ENCODE measurements around the gene NFATC2. TPM values are rescaled to one million over a fixed set of nuclear protein-coding genes. Genes with fewer than 3 reads are reported as not detected.

NFATC2 gene
- total and polyA plus RNA-seq, 8 donors = 1.5 to 8.3 (median 4.3) TPM

DNA sequence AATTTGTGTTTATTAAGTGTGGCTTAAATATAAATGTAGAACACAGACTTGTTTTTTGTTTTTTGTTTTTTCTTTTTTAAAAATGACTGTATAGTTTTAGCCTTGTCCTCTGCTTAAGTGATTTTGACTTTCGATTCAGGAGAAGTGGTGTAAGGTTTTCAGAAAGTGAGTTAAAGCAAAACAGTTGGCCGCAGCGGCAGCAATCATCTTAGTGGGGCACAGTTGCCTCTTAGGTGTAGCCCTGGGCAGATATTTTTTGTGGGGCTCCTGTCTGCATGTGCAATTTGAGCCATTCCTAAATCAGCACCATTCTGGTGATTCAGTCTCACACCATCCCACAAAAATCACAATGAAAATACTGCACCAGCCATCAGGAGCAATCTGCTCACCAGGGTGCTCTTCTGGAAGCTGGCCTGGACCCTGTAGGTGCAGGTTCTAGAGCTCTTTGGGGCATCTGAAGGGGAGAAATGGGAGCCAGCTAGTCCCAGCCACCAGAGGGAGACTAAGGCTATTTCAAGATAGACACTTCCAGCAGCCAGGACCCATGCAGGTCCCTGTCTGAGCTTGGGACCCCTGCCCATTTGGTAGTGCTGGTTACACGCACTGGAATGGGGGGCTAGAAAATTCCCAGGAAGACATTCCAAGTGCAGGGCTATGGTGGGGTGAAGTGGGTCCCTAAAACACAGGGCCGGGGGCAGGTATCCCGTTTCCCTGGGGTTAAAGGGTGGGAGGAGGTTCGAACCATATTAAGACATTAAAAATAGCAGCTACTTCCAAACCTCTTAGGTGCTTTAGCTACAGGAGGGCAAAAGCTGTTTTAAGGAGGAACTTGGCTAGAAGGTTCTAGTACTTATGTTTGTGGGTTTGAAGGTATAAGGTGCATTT is 156.6 kb downstream of the NFATC2 start:
- no peaks in the 10 kb centered on the region for H3K9me3 ChIP-seq
- TF ChIP-seq CTCF (IDR thresholded peaks at IDR 0.05) = no peak
- WGBS, 2 donors = 88 to 91% methylated on average over 7 of the region's 7 CpGs
- ATAC-seq (no peak), DNase-seq (no peak), FAIRE-seq (no peak)
- intact Hi-C loops (cut with DNase I) = no loop called here
- H3K4me1 ChIP-seq = peaks cover 33 to 47% (median 45%) of the 10 kb centered on the region in 3 donors
- no peak overlapping the region for H3K4me3 ChIP-seq
- no peak overlapping the region for H3K27ac ChIP-seq
- H3K27me3 ChIP-seq = no peaks in the 10 kb centered on the region
- H3K36me3 ChIP-seq = no peaks in the 10 kb centered on the region

GRCh38 chr20:51384875-51385274 is 157.6 kb downstream of the NFATC2 start:
- no peaks in the 10 kb centered on the region for H3K9me3 ChIP-seq
- FAIRE-seq (no peak), DNase-seq (no peak), ATAC-seq (no peak)
- H3K27ac ChIP-seq = no peak overlapping the region
- no peaks in the 10 kb centered on the region for H3K36me3 ChIP-seq
- H3K27me3 ChIP-seq = no peaks in the 10 kb centered on the region
- intact Hi-C loops (cut with DNase I) = no loop called here
- H3K4me3 ChIP-seq = no peak overlapping the region
- 90 to 93% methylated on average over 3 of the region's 3 CpGs for WGBS, 2 donors
- TF ChIP-seq CTCF (IDR thresholded peaks at IDR 0.05) = no peak
- peaks cover 26 to 37% (median 35%) of the 10 kb centered on the region in 3 donors for H3K4me1 ChIP-seq

DNA sequence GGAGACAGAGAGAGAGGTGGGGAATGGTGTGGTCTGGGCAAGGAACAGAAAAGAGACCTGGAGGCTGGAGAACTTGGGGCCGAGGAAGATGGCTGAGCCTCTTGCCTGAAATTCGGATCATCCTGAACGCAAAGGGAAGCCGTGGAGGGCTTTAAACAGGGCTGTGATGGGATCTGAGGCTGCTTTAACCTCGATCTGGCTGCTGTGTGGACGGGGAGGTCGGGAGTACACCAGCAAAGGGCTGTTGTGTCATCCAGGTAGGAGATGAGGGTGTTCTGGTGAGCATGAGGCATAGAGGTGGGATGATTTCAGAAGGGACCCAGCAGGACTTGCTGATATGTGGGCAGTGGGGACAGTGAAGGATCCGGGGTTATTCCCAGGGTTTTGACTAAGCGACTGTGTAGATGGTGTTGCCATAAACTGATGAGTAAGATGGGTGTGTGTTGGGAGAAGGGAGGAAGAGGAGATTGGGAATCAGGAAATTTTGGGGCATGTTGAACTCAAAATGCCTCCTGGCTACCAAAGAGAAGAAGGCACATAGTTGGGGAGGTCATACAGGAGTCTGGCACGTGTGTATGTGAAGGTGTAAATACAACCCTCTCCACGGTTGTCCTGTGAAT is 158.5 kb downstream of the NFATC2 start:
- Histone ChIP-seq H3K9me3 (no peaks in the 10 kb centered on the region), H3K27ac (no peak overlapping the region), H3K36me3 (no peaks in the 10 kb centered on the region), H3K4me1 (peaks cover 19 to 31% (median 26%) of the 10 kb centered on the region in 3 donors), H3K4me3 (no peak overlapping the region), H3K27me3 (no peaks in the 10 kb centered on the region)
- FAIRE-seq (no peak), ATAC-seq (no peak), DNase-seq (no peak)
- intact Hi-C loops (cut with DNase I) = no loop called here
- no peak for TF ChIP-seq CTCF (IDR thresholded peaks at IDR 0.05)
- 89 to 90% methylated on average over 11 of the region's 11 CpGs for WGBS, 2 donors

DNA sequence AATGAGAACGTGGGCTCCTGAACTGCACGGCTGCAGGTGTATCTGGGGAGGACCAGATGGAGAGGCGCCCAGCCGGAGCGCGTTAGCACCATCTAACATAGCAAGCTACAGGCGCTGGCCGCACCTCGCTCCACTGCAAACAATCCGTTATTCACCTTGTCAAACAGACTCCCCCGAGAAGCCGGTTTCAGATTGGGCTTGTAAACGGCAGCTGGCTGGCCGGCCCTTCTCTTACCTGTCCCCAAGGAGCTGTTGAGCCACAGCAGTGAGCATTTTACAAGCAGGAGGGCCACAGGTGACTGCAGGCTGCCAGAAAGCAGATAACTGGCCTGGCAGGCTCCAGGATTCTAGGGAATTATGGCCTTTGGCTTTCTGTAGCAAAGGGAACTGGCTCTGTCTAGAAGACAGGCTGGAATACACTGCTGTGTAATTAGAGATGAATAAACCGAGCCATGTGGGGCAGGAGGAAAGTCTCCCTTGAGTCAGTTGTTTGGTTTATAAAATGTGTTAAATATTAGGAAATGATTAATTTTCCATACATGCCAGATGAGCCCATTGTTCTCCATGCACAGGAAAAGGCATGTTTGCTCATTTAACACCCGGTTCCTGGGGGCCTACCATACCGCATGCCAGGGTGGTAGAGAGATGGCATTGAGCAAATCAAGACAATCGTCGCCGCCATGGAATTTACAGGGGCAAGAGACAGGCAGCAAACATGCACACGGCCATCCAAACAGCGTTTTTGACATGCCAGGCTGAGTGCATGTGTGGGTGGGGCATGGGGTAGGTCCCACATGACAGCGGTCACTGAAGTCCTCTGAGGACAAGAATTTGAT is 159.3 kb downstream of the NFATC2 start:
- FAIRE-seq (no peak), DNase-seq (peak; percentile 45 to 86 (median 68)), ATAC-seq (peak; percentile 74 to 90 (median 83))
- H3K36me3 ChIP-seq = no peaks in the 10 kb centered on the region
- no peak for TF ChIP-seq CTCF (IDR thresholded peaks at IDR 0.05)
- H3K4me3 ChIP-seq = peak overlapping the region in 1 of 4 donors; percentile 3
- 18 to 23% methylated on average over 23 of the region's 23 CpGs for WGBS, 2 donors
- peak overlapping the region in 2 of 4 donors; percentile 28 to 55 for H3K27ac ChIP-seq
- H3K9me3 ChIP-seq = no peaks in the 10 kb centered on the region
- H3K27me3 ChIP-seq = no peaks in the 10 kb centered on the region
- intact Hi-C loops (cut with DNase I) = no loop called here
- peaks cover 11 to 23% (median 18%) of the 10 kb centered on the region in 3 donors for H3K4me1 ChIP-seq

All from pancreas (tissue), 10 donors.